Measurements from ENCODE around the gene MFAP5.

DNA sequence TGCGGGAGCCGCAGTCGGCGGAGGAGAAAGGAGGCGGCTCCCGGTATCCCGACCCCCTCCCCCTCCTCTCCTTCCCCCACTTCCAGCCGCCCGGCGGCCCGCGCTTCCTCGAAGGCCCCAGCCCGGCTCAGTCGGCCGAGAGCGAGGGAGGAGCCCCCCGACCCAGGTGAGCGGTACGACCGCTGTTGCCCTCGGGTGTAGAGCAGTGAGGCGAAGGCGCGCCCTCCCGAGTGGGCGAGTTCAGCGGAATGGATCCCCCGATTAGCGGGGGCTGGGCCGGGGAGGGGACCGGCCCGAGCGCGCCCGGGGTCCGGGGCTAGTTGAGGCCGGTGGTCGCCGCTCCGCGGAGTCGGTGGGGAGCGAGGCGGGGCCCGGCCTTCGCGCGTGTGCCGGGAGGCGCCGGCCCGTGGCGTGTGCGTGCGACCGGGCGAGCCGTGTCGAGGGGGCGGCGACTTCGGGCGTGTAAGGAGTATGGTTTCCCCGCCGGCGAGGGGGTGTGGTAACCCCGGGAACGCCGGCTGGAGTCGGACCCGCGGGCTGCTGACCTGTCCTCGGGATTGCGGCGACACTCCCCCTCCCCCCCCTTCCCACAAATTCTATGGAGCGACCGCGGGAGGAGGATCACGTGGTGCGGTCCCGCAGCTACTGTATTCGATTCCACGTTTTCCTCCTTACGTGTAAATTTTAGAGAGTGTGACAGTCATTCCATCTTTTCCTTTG is 35.7 kb upstream of the MFAP5 start:
- TF ChIP-seq, protein P1, sequence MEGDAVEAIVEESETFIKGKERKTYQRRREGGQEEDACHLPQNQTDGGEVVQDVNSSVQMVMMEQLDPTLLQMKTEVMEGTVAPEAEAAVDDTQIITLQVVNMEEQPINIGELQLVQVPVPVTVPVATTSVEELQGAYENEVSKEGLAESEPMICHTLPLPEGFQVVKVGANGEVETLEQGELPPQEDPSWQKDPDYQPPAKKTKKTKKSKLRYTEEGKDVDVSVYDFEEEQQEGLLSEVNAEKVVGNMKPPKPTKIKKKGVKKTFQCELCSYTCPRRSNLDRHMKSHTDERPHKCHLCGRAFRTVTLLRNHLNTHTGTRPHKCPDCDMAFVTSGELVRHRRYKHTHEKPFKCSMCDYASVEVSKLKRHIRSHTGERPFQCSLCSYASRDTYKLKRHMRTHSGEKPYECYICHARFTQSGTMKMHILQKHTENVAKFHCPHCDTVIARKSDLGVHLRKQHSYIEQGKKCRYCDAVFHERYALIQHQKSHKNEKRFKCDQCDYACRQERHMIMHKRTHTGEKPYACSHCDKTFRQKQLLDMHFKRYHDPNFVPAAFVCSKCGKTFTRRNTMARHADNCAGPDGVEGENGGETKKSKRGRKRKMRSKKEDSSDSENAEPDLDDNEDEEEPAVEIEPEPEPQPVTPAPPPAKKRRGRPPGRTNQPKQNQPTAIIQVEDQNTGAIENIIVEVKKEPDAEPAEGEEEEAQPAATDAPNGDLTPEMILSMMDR (IDR thresholded peaks at IDR 0.05; ENCODE audit: insufficient read depth, low read depth, low read length) = no peak
- TF ChIP-seq EZH2 (IDR thresholded peaks at IDR 0.05; ENCODE audit: insufficient read depth, low read length) = no peak
